Measurements from ENCODE around the gene LASP1. TPM values are rescaled to one million over a fixed set of nuclear protein-coding genes. Genes with fewer than 3 reads are reported as not detected.

Gene LASP1
- total and polyA plus RNA-seq, 2 experiments from 2014 or later: 198 to 250 TPM

DNA sequence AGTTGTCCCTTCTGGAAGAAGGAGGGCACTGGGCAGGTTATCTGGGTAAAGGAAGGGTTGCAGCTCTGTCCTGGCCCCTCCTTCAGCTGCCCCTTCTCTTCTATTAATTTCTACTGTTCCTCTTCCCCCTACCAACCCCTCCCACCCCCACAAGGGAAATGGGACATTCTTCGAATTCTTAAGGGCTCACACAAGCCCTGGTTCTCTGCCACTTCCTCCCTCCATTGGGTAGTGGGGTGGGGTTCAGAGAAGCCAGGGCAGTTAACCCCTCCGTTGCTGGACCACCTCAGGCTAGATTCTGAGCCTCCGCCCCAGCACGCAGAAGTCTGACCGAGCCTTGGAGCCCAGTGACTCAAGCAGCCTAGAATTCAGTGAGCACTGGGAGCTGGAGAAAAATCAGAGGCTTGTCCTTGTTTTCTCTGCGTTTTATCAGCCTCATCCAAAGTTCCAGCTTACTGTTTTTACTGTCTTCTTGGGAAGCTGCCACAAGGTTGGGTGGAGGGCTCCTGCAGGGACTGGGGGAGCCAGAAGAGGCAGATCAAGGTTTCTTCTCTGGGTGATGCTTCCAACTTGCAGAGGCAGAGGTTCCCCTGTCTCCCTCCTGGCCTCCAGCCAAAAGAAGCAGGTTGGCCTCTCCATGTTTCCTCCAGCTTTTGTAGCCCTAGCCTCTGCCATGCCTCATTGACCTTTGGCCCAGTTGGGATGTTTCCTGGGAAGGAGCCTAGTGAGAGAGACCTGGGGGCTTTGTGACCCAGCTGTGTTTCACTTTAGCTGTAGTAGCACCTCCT is 10.2 kb downstream of the LASP1 start:
- no peaks in the 10 kb centered on the region for H3K27me3 ChIP-seq (replicated peaks; ENCODE audit: insufficient read depth)
- peak overlapping the region; percentile 47 for H3K9ac ChIP-seq
- peak; percentile 89 for DNase-seq
- peak overlapping the region; percentile 60 for H3K27ac ChIP-seq
- H4K20me1 ChIP-seq (ENCODE audit: insufficient read depth): peaks cover 31% of the 10 kb centered on the region
- H3K79me2 ChIP-seq (ENCODE audit: insufficient read depth): peaks cover 95% of the 10 kb centered on the region
- H3K9me2 ChIP-seq (ENCODE audit: insufficient read depth): no peaks in the 10 kb centered on the region
- no peaks in the 10 kb centered on the region for H3K9me3 ChIP-seq (ENCODE audit: low read depth)
- H3K4me2 ChIP-seq (ENCODE audit: unreplicated experiment): peak overlapping the region; percentile 76
- peak overlapping the region; percentile 40 for H3K4me3 ChIP-seq
- no peak overlapping the region for H2AFZ ChIP-seq
- H3F3A ChIP-seq (ENCODE audit: insufficient read depth): peaks cover 72% of the 10 kb centered on the region
- WGBS, 2 experiments (ENCODE audit: low coverage in 1 of 2, low lambda C conversion rate in 2 of 2, missing lambda C conversion rate in 2 of 2): 0 to 3% methylated on average over 6 of the region's 6 CpGs
- in situ Hi-C loops (cut with MboI): no loop called here
- H3K36me3 ChIP-seq (ENCODE audit: low read depth): peaks cover 11% of the 10 kb centered on the region
- H3K4me1 ChIP-seq (ENCODE audit: insufficient read depth): peaks cover 71% of the 10 kb centered on the region
- TF ChIP-seq EZH2 (IDR thresholded peaks at IDR 0.05; ENCODE audit: insufficient read depth, poor library complexity, severe bottlenecking) (no peak), EZH2phosphoT487 (IDR thresholded peaks at IDR 0.05; ENCODE audit: insufficient read depth, low read depth) (no peak)

DNA sequence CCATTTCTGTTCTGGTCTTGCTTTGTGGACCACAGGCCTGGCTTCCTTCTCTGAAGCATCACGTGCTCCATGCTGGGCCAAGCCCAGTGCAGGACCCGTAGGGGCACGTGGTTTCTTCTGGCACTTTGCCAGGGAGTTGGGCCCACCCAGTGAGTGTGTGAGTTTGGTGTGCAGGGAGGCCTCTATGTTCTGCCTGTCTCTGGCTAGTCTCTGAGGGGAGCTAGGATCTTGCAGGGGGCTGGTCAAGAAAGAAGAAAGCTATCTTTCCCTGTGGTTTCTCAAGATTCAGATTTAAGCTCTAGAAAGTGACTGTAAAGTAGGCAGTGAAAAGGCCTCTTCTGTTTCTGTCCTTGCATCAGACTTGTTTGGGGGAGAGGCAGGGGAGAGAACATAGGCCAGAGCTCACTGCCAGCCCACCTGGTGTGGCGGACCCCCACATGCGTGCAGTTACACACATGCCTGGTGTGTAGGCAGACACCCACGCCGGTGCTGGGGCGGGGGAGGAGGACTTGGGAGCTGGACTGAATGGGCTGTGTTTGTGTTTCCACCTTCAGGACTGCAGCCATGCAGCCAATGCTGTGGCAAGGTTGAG is 11.8 kb downstream of the LASP1 start:
- Histone ChIP-seq H3K27ac (peak overlapping the region; percentile 60), H3K4me3 (no peak overlapping the region), H2AFZ (no peak overlapping the region), H3K79me2 (ENCODE audit: insufficient read depth) (peaks cover 95% of the 10 kb centered on the region), H3K27me3 (replicated peaks; ENCODE audit: insufficient read depth) (no peaks in the 10 kb centered on the region), H3K4me1 (ENCODE audit: insufficient read depth) (peaks cover 73% of the 10 kb centered on the region), H3K9me3 (ENCODE audit: low read depth) (no peaks in the 10 kb centered on the region), H4K20me1 (ENCODE audit: insufficient read depth) (peaks cover 26% of the 10 kb centered on the region), H3K9me2 (ENCODE audit: insufficient read depth) (no peaks in the 10 kb centered on the region), H3K4me2 (ENCODE audit: unreplicated experiment) (peak overlapping the region; percentile 76), H3K36me3 (ENCODE audit: low read depth) (peaks cover 16% of the 10 kb centered on the region), H3K9ac (peak overlapping the region; percentile 47; the same call in 1 of the 2 replicates), H3F3A (ENCODE audit: insufficient read depth) (peaks cover 64% of the 10 kb centered on the region)
- in situ Hi-C loops (cut with MboI): no loop called here
- no peak for TF ChIP-seq EZH2 (IDR thresholded peaks at IDR 0.05; ENCODE audit: insufficient read depth, poor library complexity, severe bottlenecking)
- no peak for TF ChIP-seq EZH2phosphoT487 (IDR thresholded peaks at IDR 0.05; ENCODE audit: insufficient read depth, low read depth)
- DNase-seq: peak; percentile 54
- 29 to 33% methylated on average over 8 of the region's 8 CpGs for WGBS, 2 experiments (ENCODE audit: low coverage in 1 of 2, low lambda C conversion rate in 2 of 2, missing lambda C conversion rate in 2 of 2)

DNA sequence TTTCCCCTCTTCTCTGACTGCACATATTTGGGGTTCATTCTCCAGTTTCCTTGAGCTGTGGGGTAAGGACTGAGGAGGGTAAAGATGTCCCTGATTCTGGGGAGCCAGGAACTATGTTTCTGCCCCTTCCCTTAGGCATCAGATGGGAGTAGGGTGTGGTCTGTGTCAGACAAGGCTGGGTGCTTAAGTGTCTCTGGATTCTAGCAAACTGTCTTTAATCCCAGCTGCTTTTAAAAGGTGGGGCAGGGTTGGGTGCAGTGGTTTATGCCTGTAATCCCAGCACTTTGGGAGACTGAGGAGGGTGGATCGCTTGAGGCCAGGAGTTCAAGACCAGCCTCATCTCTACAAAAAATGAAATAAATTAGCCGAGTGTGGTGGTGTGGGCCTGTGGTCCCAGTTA is 13.0 kb downstream of the LASP1 start:
- H3K9me2 ChIP-seq (ENCODE audit: insufficient read depth): no peaks in the 10 kb centered on the region
- H3K4me2 ChIP-seq (ENCODE audit: unreplicated experiment): no peak overlapping the region
- H3K4me1 ChIP-seq (ENCODE audit: insufficient read depth): peaks cover 67% of the 10 kb centered on the region
- H3K4me3 ChIP-seq: no peak overlapping the region
- peaks cover 95% of the 10 kb centered on the region for H3K79me2 ChIP-seq (ENCODE audit: insufficient read depth)
- no peaks in the 10 kb centered on the region for H3K27me3 ChIP-seq (replicated peaks; ENCODE audit: insufficient read depth)
- peaks cover 15% of the 10 kb centered on the region for H3K36me3 ChIP-seq (ENCODE audit: low read depth)
- peak overlapping the region; percentile 36 for H3K27ac ChIP-seq
- DNase-seq: no peak
- peaks cover 32% of the 10 kb centered on the region for H4K20me1 ChIP-seq (ENCODE audit: insufficient read depth)
- H3K9me3 ChIP-seq (ENCODE audit: low read depth): no peaks in the 10 kb centered on the region
- TF ChIP-seq EZH2phosphoT487 (IDR thresholded peaks at IDR 0.05; ENCODE audit: insufficient read depth, low read depth): no peak
- no peak for TF ChIP-seq EZH2 (IDR thresholded peaks at IDR 0.05; ENCODE audit: insufficient read depth, poor library complexity, severe bottlenecking)
- H2AFZ ChIP-seq: no peak overlapping the region
- WGBS, 2 experiments (ENCODE audit: low coverage in 1 of 2, low lambda C conversion rate in 2 of 2, missing lambda C conversion rate in 2 of 2): 98 to 100% methylated on average over 2 of the region's 2 CpGs
- in situ Hi-C loops (cut with MboI): no loop called here
- peaks cover 60% of the 10 kb centered on the region for H3F3A ChIP-seq (ENCODE audit: insufficient read depth)
- no peak overlapping the region; the same call in 1 of the 2 replicates for H3K9ac ChIP-seq

DNA sequence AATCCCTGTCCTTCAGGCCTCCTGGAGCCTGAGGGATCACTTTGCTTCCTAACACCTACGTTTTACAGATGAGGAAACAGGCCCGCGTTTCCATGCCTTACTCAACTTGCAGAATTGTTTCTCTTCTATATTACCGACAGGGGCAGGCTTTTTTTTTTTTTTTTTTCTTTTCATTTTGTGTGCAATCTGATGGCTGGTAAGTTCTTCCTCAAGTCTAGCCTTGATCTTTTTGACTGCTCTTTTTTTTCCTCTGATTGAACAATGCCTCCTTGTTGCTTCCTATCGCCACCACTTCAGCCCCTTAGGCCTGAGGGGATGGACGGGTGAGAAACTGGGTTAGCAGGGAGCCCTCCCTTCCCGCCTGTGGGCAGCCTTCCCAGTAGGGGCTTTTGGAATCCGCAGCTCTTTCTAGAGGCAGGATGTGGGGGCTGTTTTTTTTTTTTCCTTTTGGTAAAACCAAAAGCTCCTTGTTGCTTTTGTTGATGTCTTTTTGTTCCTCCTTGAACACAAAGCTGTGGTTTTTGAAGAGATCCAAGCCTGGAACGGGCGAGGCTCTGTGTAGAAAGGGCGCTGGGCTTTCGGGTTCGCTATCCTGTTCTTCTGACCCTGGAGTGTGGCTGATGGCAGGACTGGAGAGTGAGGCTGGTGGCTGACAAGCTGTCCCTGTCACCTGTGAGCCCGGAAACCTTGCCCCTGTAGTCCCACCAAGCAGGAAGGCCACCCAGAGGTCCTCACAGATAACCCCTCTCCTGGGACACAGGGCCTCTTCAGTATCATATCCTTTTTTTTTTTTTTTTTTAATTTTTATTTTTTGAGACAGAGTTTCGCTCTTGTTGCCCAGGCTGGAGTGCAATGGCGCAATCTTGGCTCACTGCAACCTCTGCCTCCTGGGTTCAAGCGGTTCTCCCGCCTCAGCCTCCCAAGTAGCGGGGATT is 14.0 kb downstream of the LASP1 start:
- peaks cover 33% of the 10 kb centered on the region for H4K20me1 ChIP-seq (ENCODE audit: insufficient read depth)
- 80% methylated on average over 19 of the region's 19 CpGs for WGBS, 2 experiments (ENCODE audit: low coverage in 1 of 2, low lambda C conversion rate in 2 of 2, missing lambda C conversion rate in 2 of 2)
- in situ Hi-C loops (cut with MboI): no loop called here
- no peak overlapping the region for H3K4me3 ChIP-seq
- peaks cover 61% of the 10 kb centered on the region for H3K4me1 ChIP-seq (ENCODE audit: insufficient read depth)
- H3K79me2 ChIP-seq (ENCODE audit: insufficient read depth): peaks cover 95% of the 10 kb centered on the region
- peaks cover 18% of the 10 kb centered on the region for H3K36me3 ChIP-seq (ENCODE audit: low read depth)
- H3K27ac ChIP-seq: peak overlapping the region; percentile 36
- no peaks in the 10 kb centered on the region for H3K9me3 ChIP-seq (ENCODE audit: low read depth)
- DNase-seq: peak; percentile 44
- TF ChIP-seq EZH2 (IDR thresholded peaks at IDR 0.05; ENCODE audit: insufficient read depth, poor library complexity, severe bottlenecking) (no peak), EZH2phosphoT487 (IDR thresholded peaks at IDR 0.05; ENCODE audit: insufficient read depth, low read depth) (no peak)
- H3K4me2 ChIP-seq (ENCODE audit: unreplicated experiment): no peak overlapping the region
- H3F3A ChIP-seq (ENCODE audit: insufficient read depth): peaks cover 50% of the 10 kb centered on the region
- no peaks in the 10 kb centered on the region for H3K9me2 ChIP-seq (ENCODE audit: insufficient read depth)
- H2AFZ ChIP-seq: no peak overlapping the region
- H3K9ac ChIP-seq: no peak overlapping the region; the same call in 1 of the 2 replicates
- H3K27me3 ChIP-seq (replicated peaks; ENCODE audit: insufficient read depth): no peaks in the 10 kb centered on the region

Data from GM23248 (cell line).